Panc1 (cell line): Measurements from ENCODE around the gene SRGAP2B. TPM values are rescaled to one million over a fixed set of nuclear protein-coding genes. Genes with fewer than 3 reads are reported as not detected.
"Not testable (repeated sequence)": the region's sequence is repeated elsewhere in the genome, so short reads cannot be mapped to it uniquely, and the experiment has no call there.

Experiments
- ATAC-seq: fragments of 200-7000 bp; cut with Tn5 transposase; 2 replicates; pipeline ENCODE4 v1.9.1; 2020; ENCODE audit warnings: mild to moderate bottlenecking, moderate library complexity
- Bru-seq: library from RNA; stranded (reverse); fragments of 400-500 nt; gene quantifications from one replicate; lab custom pipeline; 2021; lab: Mats Ljungman, UMichigan
- BruChase-seq, 2 experiments: library from RNA; stranded (reverse); fragments of 400-500 nt; gene quantifications; one replicate each; lab custom pipeline; 2021; lab: Mats Ljungman, UMichigan
- BruUV-seq: library from RNA; stranded (reverse); fragments of 400-500 nt; replicated peaks from 2 replicates; lab custom pipeline; 2021; lab: Mats Ljungman, UMichigan
- CTCF ChIA-PET: fragments of 300-600 bp; sonication (Branson Sonifier 250); formaldehyde crosslinking; loops from one replicate; lab custom pipeline; 2022; ENCODE audit warnings: antibody characterized with exemption; lab: Charles Lee
- POLR2A ChIA-PET: fragments of 300-600 bp; sonication (Branson Sonifier 250); formaldehyde crosslinking; loops from one replicate; lab custom pipeline; 2022; ENCODE audit warnings: antibody characterized with exemption; lab: Charles Lee
- DNase-seq: peaks from one replicate; pipeline ENCODE4 v3.0.0-alpha.2; 2010; ENCODE audit warnings: low read depth, low spot score
- H3K27ac ChIP-seq: 2 replicates; pipeline ENCODE4 v1.5.1; 2011; ENCODE audit warnings: mild to moderate bottlenecking, low read length, inconsistent platforms
- H3K27me3 ChIP-seq: fragments of 200-500 bp; sonication (Bioruptor generic); 2 replicates; pipeline ENCODE4 v1.6.0; 2014; ENCODE audit warnings: low read length, inconsistent platforms; ENCODE audit not compliant: control insufficient read depth, insufficient read depth
- H3K36me3 ChIP-seq: fragments of 200-500 bp; sonication (Bioruptor generic); 2 replicates; pipeline ENCODE4 v1.5.1; 2014; ENCODE audit warnings: inconsistent platforms, mild to moderate bottlenecking, low read length, moderate library complexity; ENCODE audit not compliant: control insufficient read depth, insufficient read depth
- H3K4me1 ChIP-seq: 2 replicates; pipeline ENCODE4 v1.5.1; 2011; ENCODE audit warnings: inconsistent platforms, mild to moderate bottlenecking, low read length, moderate library complexity; ENCODE audit not compliant: control insufficient read depth, insufficient read depth
- H3K4me3 ChIP-seq, 2 experiments: 2 replicates each; pipeline ENCODE4 v1.5.1; 2011 to 2012; ENCODE audit warnings: low read depth in 2 of 2, low read length in 2 of 2, mild to moderate bottlenecking in 2 of 2, inconsistent platforms in 1 of 2, moderate library complexity in 1 of 2
- H3K9me3 ChIP-seq: fragments of 200-500 bp; sonication (Bioruptor generic); 2 replicates; pipeline ENCODE4 v1.5.1; 2014; ENCODE audit warnings: low read depth, mild to moderate bottlenecking, inconsistent platforms, low read length, moderate library complexity; ENCODE audit not compliant: control insufficient read depth, insufficient read depth
- in situ Hi-C: cut with HindIII; loops from 2 replicates; pipeline ENCODE4 v1.10.0; 2016; ENCODE audit warnings: low sequenced_read_pairs, low pct_unique_long_range_greater_than_20kb
- intact Hi-C: fragments of 100-400 bp; cut with micrococcal nuclease; formaldehyde crosslinking; loops from one replicate; pipeline ENCODE4 v1.10.0; 2022; ENCODE audit not compliant: unreplicated experiment
- long read RNA-seq: library from polyadenylated mRNA; unstranded; transcript quantifications from one replicate; pipeline ENCODE4 v2.0.0, GENCODE V29; 2021; ENCODE audit not compliant: unreplicated experiment
- polyA plus RNA-seq: library from polyadenylated mRNA; unstranded; fragments of >200 nt; gene quantifications from one replicate; pipeline ENCODE4 v1.2.1, GENCODE V29; 2012; ENCODE audit warnings: missing spikeins; ENCODE audit not compliant: insufficient read length
- total RNA-seq: library from RNA; stranded (reverse); gene quantifications from one replicate; pipeline ENCODE4 v1.2.1, GENCODE V29; 2021; ENCODE audit not compliant: unreplicated experiment

Gene SRGAP2B
- 42.4 TPM for total RNA-seq
- 13.9 TPM for polyA plus RNA-seq
- percentile 79 among the genes with signal in this experiment for Bru-seq, nascent RNA
- percentile 61 among the genes with signal in this experiment for BruChase-seq, experiment 1, labeled RNA remaining after a 2-hour chase
- percentile 64 among the genes with signal in this experiment for BruChase-seq, experiment 2, labeled RNA remaining after a 6-hour chase
- long read RNA-seq, full-length matches to known transcripts: 7 of 44 reads
- long read RNA-seq, partial matches to known transcripts: 9 of 44 reads
- long read RNA-seq, other reads (novel, unspliced or antisense): 28 of 44 reads

DNA sequence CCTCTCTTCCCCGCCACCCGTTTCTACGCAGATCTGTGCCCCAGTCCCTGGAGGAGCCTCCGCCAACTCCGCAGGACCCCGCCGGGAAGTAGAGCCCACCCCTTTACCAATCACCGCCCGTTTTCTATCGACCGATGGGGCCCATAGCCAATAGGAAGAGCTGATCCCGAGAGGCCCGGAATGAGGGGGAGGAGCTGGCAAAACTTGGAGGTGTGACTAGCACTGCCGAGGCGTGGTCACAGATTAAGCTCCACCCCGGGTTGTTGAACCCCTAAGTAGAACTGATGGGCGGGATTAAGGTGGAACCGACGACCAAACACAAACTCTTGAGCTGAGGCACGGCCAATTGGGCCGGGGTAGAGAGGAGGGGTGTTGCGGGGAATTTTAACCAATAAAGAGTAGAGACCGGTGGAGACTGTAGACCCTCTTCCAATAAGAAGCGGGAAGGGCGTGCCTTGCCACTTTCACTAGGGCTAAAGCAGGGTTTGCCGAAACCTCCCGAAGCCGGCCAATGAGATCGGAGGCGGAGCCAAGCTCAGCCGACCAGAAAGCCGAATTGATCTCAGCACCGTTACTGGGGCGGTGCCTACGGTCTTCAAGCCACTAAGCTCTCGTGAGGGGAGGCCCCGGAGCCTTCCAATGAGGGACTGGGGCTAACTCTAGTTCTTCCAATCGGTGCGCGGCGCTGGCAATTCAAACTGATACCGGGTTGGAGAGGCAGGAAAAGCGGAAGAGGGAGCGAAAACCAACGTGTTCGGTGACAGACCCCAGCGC lies at the start of gene SRGAP2B, which contains the start of gene FAM72D:
Gene SRGAP2B (minus strand): TSS at position 45 of the 774 bp plus-strand sequence. CDS start 2,427 bp downstream, outside the sequence.
Gene FAM72D (plus strand): TSS at position 691 of the 774 bp plus-strand sequence. CDS start 874 bp downstream, outside the sequence.
- H3K4me3 ChIP-seq: peak within 1 kb of the TSS; percentile 33 to 44
- CTCF ChIA-PET, H3K4me1 ChIP-seq, H3K9me3 ChIP-seq, H3K27ac ChIP-seq, POLR2A ChIA-PET, in situ Hi-C loops, intact Hi-C loops, DNase-seq, BruUV-seq, H3K27me3 ChIP-seq, H3K36me3 ChIP-seq: not testable (repeated sequence)
- peak; percentile 83 for ATAC-seq

DNA sequence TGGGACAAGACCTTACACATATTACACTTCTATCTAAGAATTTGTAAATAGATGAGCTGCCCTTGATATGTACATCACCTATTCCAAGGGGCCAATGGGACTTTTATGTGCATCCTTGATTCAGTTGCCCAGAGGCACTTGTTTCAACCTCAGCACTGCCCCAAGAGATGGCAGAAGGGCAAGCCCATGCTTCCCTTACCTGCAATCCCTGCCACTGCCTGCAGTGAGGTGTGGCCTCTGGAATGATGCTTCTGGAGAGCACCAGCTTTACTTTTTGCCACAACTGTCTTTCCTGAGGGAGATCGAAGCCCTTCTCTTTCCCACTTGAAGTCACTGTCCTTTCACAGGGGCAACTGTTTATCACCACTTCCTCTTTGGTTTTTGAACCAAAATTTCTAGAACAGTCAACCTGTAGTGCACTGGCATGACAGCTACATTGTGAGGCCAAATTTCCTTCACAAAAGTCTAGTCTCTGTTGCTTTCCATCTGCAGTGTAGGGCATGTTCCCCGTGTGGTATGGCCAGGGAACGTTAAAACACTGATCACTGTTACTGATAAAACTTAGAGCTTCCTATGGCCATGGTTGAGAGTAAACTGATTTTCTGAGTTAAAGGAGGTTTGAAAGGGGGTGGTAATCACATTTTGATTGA lies 49.3 kb upstream of the SRGAP2B start:
- CTCF ChIA-PET, H3K27me3 ChIP-seq, H3K4me1 ChIP-seq, in situ Hi-C loops, BruUV-seq, H3K27ac ChIP-seq, H3K36me3 ChIP-seq, DNase-seq, POLR2A ChIA-PET, H3K9me3 ChIP-seq, ATAC-seq, intact Hi-C loops, H3K4me3 ChIP-seq: not testable (repeated sequence)

DNA sequence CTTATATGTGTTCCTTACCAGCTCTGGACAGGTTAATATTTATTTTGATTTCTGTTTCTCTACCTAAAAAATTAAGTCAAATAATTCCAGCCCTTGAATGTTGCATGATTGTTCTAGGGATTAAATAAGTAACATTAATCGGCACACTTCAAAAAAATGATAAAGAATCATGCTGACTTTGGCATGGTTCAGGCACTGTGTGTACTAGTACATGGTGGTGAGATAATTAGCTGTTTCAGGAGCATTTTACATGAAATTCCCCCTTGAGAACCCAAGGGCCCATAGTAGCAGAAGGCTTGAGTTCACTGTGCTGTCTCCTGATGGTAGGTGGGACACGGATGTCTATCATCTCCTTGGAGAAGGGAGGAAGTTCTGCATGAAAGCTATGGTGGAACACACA lies 45.4 kb upstream of the SRGAP2B start:
- H3K4me3 ChIP-seq, POLR2A ChIA-PET, H3K36me3 ChIP-seq, DNase-seq, H3K9me3 ChIP-seq, ATAC-seq, CTCF ChIA-PET, H3K4me1 ChIP-seq, H3K27me3 ChIP-seq, BruUV-seq, H3K27ac ChIP-seq, intact Hi-C loops, in situ Hi-C loops: not testable (repeated sequence)

DNA sequence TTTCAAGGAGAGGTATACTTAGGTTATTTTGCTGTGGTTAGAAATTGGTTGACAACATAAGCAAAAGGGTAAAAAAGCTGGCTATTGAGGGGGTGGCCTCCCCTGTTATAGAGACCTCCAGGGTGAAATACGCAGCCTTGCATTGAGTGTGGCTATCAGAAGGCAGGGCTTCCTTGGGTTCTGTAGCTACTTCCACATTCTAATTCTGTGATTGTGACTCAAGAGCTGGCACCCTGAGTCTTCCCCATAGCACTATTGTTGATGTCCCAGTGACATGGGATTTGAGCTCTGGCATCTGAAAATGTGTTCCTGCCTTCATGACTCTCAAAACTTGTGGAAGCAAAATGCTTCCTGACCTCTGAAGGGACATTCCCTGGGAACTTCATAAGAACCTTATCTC lies 39.3 kb upstream of the SRGAP2B start:
- H3K4me3 ChIP-seq, CTCF ChIA-PET, H3K9me3 ChIP-seq, BruUV-seq, H3K27me3 ChIP-seq, H3K4me1 ChIP-seq, in situ Hi-C loops, ATAC-seq, DNase-seq, H3K36me3 ChIP-seq, H3K27ac ChIP-seq, POLR2A ChIA-PET, intact Hi-C loops: not testable (repeated sequence)

DNA sequence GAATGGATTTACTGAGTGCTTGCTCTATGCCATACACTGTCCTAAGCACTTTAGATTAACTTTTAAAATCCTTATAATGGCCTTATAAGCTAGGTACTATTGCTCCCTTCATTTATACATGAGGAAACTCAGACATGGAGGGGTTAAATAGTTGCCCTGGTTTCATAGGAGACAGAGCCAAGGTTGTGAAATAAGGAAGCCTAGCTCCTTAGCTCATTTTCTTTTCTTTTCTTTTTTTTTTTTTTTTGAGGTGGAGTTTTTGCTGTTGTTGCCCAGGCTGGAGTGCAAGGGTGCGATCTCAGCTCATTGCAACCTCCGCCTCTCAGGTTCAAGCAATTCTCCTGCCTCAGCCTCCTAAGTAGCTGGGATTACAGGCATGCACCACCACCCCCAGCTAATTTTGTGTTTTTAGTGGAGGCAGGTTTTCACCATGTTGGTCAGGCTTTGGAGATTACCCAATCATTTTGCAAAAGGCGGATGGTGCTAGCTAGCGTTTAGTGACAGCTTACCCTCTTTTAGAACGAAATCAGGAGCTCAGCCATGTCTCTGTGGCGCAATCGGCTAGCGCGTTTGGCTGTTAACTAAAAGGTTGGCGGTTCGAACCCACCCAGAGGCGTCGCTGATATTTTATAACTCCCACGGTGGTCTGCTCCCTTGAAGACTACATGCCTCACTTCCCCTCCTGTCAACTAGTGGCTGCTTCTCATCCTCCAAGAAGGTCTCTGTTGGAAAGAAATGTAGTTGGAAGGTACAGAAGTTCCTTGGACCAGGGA lies 33.8 kb upstream of the SRGAP2B start:
- H3K4me3 ChIP-seq, H3K9me3 ChIP-seq, intact Hi-C loops, DNase-seq, CTCF ChIA-PET, POLR2A ChIA-PET, H3K27ac ChIP-seq, H3K36me3 ChIP-seq, H3K27me3 ChIP-seq, H3K4me1 ChIP-seq, in situ Hi-C loops, BruUV-seq: not testable (repeated sequence)
- peak; percentile 53; the same call in 1 of the 2 replicates for ATAC-seq

DNA sequence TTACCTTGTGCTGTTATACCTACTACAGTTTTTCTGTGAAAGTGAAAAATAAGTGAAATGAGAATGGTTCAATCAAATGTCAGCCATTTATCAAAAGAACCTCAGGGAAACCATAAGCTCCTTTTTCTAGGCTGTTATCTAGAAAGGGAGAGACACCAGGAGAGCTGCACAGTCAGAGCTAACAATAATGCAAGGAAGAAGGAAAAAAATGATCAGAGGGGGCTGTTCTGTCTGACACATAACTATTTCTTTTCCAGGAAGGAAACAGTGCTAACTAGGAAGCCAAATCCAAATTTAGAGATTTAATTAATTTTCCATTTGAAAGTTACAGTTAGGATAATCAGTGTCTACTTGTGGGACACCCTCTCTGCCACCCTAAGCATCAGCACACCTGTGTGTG lies 32.0 kb upstream of the SRGAP2B start:
- in situ Hi-C loops, DNase-seq, CTCF ChIA-PET, H3K4me3 ChIP-seq, intact Hi-C loops, H3K27me3 ChIP-seq, POLR2A ChIA-PET, ATAC-seq, BruUV-seq, H3K36me3 ChIP-seq, H3K4me1 ChIP-seq, H3K27ac ChIP-seq, H3K9me3 ChIP-seq: not testable (repeated sequence)
